DMS53 (cell line): ENCODE data around the gene DLGAP1.
"Not testable (repeated sequence)": the region's sequence is repeated elsewhere in the genome, so short reads cannot be mapped to it uniquely, and the experiment has no call there.

Experiments
- DNase-seq: peaks from one replicate; lab custom pipeline; 2025; lab: John Stamatoyannopoulos, UW

DLGAP1 gene

DNA sequence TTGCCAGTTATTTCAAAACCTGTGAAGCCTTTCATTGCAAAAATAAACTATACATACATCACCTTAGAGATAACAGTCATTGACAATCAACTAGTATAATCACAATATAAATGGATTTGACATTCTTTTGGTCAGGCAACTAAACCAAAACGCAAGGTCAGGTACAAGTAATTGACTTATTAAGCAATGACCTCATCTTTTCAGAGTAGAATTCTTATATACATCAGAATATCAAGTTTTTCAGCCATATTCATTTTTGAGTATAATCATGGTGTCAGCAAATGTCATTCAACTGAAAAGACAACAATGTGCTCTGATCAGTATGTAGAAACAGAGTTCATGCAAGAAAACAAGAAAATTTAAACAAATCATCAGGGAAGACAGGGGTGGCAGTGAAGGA lies 796.6 kb downstream of the DLGAP1 start:
- DNase-seq = no peak

- peak; percentile 84 for DNase-seq
These were observed 799.7 kb downstream of the DLGAP1 start for GRCh38 chr18:3655254-3656050.

- DNase-seq = peak; percentile 47
These were observed 800.5 kb downstream of the DLGAP1 start for GRCh38 chr18:3654442-3655253.

- DNase-seq = peak; percentile 69
These were observed 801.2 kb downstream of the DLGAP1 start for GRCh38 chr18:3653851-3654441.

DNA sequence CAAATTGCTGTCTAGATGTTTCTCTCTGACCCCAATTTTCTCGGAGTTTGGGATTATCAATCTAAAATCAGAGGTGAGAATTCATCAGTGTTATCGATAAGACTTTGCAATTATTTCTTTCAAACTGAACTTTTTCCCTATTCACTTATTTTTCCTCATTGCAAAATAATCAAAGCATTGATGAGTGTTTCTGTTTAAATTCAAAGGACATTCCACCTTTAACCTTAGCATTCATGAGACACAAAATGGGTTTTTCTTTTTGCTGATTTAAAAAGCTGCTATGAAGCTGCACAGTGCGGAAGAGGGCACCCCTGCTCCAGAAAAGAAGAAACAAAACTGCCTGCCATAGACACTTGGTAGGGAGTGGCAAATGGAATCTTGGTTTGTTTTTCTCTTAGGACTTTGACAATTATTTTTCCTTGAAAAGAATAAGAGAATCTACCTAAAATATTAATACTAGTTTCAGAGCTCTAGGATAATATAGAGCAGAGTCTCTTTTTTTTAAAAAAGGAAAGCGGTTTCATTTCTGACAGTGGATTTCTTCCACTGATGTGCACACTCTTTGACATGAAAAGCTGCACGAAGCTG lies 801.8 kb downstream of the DLGAP1 start:
- DNase-seq = peak; percentile 68

- DNase-seq = peak; percentile 99
These were observed 802.5 kb downstream of the DLGAP1 start for GRCh38 chr18:3652380-3653262.

DNA sequence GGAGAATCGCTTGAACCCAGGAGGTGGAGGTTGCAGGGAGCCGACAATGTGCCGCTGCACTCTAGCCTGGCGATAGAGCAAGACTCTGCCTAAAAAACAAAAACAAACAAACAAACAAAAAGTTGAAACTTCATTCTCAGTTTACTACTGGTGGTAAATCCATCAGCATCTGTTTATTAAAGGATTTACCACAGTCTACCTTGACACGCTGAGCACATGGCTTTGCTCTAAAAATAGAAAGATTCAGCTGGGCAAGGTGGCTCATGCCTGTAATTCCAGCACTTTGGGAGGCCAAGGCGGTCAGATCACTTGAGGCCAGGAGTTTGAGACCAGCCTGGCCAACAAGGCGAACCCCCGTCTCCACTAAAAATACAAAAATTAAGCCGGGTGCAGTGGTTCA lies 803.8 kb downstream of the DLGAP1 start:
- DNase-seq = peak; percentile 25

GRCh38 chr18:3650521-3651042 lies 804.5 kb downstream of the DLGAP1 start:
- DNase-seq = not testable (repeated sequence)

- DNase-seq = no peak
These were observed 805.3 kb downstream of the DLGAP1 start for GRCh38 chr18:3649633-3650426.

DNA sequence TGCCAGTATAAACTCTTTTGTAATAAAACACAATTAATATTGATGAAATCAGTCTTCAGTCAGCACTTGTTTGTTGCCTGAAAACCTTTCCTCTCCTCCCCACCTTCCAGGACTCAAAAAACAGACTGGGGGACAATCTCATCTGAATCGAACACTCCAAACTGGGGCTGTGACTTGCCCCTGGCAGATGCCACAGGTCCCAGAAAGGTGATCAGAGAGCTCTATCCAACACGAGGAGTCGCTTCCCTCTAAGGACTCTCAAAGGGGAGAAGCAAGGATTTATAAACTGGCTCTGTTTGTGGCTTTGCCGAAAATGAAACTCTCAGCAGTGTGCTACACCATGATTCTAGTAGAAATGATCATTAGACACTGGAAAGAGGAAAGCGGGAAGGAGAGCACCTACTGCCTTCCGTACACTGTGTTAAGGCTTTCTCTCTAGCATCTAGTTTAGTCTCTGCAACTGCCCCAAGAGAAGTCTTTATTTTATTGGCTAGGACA lies 805.9 kb downstream of the DLGAP1 start:
- DNase-seq = peak; percentile 53

- peak; percentile 63 for DNase-seq
These were observed 806.5 kb downstream of the DLGAP1 start for GRCh38 chr18:3648641-3649040.

- peak; percentile 86 for DNase-seq
These were observed 806.9 kb downstream of the DLGAP1 start for GRCh38 chr18:3648200-3648599.

DNA sequence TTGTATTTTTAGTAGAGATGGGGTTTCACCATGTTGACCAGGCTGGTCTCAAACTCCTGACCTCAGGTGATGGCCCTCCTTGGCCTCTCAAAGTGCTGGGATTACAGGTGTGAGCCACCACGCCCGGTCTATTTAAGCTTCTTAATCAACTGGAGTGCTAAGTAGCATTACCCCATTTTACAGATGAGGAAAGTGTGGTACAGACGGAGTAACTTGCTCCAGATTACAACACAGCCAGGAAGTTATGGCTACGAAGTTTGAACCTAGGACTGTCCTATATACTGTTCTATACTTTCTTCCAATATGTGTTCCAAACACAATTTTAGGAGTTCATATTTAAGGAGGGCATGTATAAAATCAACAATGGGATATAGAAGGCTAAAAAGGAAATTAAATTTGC lies 807.5 kb downstream of the DLGAP1 start:
- DNase-seq = peak; percentile 51

GRCh38 chr18:3645384-3646156 lies 809.5 kb downstream of the DLGAP1 start:
- DNase-seq = no peak

DNA sequence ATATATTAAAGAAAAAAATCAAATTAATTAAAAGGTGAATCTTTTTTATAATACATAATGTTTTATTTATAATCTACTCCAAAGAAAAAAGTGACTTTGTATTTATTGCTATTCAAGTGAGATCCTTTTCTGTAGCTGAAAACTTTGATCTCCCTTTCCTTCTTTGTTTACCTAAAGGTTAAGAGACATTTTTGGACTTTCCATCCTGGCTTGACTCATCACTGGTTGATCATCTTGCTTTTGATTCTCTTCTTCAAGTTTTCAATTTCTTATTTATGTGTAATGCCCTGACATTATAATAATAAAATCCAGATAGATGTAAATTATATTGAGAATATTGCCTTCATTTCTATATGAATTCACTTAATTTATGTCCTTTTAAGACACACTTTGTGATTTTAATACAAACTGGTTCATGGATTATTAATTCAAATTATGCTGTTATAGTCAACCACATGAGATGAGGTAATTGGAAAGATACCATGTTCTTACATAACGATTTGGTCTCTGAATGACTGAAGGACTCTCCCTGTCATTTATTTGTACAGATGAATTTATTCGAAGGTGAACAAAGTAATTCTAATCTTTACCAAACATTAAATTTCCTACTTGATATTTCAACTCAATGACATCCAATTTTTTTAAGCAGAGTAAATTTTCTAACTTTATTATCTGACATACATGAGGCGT lies 820.7 kb downstream of the DLGAP1 start:
- peak; percentile 24 for DNase-seq

DNA sequence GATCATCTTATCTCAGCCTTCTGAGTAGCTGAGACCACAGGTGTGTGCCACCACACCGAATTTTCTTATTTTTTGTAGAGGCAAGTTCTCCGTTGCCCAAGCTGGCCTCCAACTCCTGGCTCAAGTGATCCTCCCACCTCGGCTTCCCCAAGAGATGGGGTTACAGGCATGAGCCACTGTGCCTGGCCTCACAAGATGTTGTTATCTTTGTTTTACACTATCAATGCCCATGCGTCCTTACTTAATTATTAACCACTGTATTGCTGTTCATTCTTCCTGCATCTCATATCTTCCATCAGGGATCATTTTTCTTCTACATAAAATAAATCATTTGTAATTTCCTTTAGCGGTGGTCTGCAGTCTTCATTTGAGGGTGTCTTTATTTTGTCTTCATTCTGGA lies 823.2 kb downstream of the DLGAP1 start:
- DNase-seq = no peak

DNA sequence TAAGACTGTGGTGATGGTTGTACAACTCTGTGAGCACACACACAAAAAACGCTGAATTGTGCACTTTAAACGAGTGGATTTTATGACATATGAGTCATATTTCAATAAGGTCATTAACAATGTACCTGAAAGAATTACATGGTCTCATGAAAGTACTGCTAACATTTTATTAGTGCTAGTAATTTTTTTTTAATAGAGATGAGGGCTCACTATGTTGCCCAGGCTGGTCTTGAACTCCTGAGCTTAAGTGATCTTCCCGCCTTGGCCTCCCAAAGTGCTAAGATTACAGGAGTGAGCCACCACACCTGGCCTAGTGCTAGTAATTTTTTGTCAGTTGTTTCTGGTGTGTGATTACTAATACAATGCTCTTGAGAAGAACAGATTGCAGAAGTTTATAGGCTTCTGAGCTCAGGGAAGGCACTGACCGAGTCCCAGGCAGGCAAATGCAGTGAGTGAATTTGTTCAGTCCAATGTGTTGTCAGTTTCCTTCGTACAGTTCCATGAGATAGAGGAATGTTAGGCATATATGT lies 828.1 kb downstream of the DLGAP1 start:
- peak; percentile 41 for DNase-seq

GRCh38 chr18:3625742-3626091 lies 829.4 kb downstream of the DLGAP1 start:
- DNase-seq = no peak
